ENCODE results near the gene F2RL1.
A peak's percentile ranks its signal among the peaks of the same experiment; 100 is the strongest.
"Not testable (repeated sequence)": the region's sequence is repeated elsewhere in the genome, so short reads cannot be mapped to it uniquely, and the experiment has no call there.

Gene F2RL1

GRCh38 chr5:76808141-76808691, 10.6 kb upstream of the F2RL1 start:
- peak; percentile 93 for DNase-seq

DNA sequence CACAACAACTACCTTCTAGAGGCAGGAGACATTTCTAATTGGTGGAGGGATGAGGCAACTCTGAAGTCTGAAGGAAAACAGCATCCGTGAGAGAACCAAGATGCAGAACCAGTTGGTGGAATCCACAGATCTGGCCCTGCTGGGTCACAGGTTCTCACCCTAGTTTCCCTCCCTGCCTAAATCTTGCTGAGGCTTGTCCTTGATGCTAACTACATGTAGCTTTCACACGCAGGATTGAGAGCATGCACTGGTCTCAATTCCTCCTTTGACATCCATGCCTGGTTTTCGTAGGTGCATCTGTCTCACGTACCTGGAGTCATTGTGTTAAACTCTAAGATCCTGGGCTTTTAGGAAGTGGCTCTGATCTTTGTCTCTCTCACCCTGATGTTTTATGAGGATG, 9.7 kb upstream of the F2RL1 start:
- DNase-seq: peak; percentile 84

DNA sequence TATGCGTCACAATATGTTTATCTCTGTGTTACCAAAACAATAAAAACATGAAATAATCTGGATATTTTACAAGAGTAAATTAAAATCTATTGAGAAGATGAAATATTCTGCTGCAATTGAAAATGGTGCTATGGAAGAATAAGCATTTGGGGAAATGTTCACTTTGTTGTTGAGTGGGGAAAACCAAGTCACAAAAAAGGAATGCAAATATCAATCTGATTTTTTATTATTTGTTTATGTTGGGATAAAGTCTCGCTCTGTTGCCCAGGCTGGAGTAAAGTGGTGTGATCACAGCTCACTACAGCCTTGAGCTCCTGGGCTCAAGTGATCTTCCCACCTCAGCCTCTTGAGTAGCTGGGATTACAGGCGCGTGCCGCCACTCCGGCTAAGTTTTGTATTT, 8.6 kb upstream of the F2RL1 start:
- DNase-seq: no peak

DNA sequence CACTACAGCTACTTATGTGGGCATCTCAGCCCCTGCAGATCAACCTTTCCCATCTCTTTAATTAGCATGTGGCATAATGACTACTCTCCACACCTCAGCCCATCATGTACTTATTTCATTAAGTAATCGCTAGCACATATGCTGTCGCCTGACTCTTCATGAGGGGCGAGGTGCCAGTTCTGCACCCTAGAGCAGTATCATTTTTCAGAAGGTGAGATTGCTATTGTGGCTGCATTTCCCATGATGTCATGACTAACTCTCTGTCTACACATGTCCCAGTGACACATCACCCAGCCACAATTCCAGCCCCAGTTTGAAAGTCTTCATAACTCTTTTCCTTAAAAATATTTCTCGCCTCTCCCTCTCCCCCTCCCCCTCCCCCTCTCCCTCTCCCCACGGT, 7.6 kb upstream of the F2RL1 start:
- DNase-seq: no peak

GRCh38 chr5:76812209-76812608, 6.6 kb upstream of the F2RL1 start:
- DNase-seq: not testable (repeated sequence)

- peak; percentile 86 for DNase-seq
These were observed 4.8 kb upstream of the F2RL1 start for GRCh38 chr5:76813982-76814562.

- no peak for DNase-seq
These were observed 2.6 kb upstream of the F2RL1 start for GRCh38 chr5:76816110-76816831.

DNA sequence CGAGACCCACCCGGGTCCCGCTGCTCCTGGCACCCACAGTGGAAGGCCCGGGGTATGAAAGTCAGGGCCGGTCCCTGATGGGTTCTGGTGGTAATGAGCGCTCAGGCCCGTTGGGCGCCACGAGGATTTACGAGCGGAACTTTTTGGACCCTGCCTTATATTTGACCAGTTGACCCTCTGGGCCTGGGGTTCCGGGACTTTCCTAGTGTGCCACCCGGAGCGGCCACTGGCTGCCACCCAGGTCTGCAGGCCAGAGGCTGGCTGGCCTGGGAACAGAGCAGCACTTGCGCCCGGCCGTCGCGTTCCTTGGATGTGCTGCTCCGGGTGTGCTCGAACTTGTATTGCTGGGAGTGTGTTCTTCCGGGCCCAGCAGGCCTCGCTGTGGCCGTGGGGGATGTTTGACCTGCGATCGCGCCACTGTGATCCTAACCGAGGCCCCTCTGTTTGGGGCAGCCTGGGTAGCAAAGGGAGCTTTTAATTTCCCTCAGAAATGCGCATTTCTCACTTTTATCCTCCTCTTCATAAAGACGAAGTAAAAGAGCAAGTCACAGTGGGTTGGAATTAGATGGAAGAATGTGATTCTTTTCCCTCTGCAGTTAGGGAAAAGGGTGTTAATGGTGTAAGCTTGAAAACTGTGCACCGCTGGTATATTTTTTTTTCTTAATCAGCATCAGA, 1.2 kb downstream of the F2RL1 start:
- peak; percentile 66 for DNase-seq

DNA sequence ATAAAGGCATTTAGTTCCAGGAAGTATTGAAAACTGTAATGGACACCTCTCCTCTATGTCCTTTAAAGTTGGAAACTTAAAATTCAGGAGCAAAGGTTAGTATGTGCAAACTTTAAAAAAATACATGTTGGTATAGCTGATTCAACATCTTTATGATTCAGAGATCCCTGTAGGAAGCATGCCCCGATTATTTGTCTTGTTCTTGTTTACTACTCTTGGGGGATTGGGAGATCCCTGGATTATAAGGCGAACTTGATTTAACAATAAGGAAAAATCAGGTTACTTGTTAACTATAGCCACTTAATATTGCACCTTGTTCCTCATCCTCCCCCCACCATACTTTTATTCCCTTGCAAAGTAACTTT, 1.7 kb downstream of the F2RL1 start:
- no peak for DNase-seq

DNA sequence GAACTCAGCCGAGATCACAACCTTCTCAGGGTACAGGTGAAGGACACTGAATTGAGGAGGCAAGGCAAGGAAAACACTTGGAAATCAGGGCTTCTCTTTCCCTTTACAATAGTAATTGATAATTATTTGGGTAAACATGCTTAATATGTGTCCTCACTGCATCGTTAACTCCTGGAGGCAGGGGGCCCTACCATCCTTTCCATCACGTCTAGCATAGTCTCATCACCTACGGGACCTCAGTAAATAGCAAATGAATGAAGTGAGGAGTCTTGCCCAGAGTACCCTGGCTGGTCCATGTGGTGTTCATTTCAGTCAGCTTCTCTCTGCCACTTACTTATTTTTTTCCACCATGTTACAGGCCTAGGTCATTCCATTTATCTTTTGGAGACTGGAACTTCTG, 2.3 kb downstream of the F2RL1 start:
- DNase-seq: no peak

GRCh38 chr5:76822105-76822731, 3.4 kb downstream of the F2RL1 start:
- DNase-seq: not testable (repeated sequence)

DNA sequence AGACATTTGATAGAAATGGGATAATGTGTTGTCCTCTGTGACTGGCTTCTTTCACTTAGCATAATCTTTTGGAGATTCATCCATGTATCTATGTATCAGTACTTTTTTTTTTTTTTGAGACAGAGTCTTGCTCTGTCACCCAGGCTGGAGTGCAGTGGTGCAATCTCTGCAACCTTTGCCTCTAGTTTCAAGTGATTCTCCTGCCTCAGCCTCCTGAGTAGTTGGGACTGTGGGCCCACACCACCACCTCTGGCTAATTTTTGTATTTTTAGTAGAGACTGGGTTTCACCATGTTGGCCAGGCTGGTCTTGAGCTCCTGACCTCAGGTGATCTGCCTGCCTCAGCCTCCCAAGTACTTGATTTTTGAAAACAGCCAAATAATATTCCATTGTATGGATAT, 7.6 kb downstream of the F2RL1 start:
- not testable (repeated sequence) for DNase-seq

DNA sequence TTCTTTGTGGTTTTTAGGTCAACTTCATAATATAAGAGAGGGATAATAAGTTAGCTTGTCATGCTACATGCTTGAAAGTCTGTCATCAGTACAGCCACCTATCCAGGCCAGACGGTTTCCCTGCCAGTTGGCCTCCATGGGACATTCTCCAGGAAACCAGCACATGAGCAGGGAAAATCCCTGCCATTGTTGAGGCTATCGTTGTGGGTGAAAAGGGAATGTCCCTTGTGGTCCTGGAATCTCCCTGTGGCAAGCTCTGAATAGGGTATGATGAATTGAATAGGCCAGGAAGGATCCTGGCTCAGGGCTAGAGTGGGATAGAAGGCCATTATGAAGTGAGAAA, 12.3 kb downstream of the F2RL1 start:
- DNase-seq: peak; percentile 67

GRCh38 chr5:76836181-76836580, 17.4 kb downstream of the F2RL1 start:
- no peak for DNase-seq

DNA sequence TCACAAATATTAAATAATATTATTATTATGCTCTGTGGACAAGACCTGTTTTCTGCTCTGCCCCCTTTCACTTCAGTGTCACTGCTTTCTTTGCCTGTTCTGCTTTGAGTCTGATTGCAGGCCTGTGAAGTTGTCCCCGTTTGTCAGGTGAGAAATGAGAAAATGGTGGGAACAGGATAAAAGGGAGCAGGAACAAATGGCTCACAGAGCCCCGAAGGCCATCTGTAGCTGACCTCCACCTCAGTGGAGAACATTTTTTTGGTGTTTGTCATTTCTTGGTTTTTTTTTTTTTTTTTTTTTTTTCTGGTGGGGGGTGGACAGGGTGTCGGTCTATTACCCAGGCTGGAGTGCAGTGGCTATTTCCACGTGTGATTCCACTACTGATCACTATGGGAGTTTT, 17.8 kb downstream of the F2RL1 start:
- DNase-seq: no peak

GRCh38 chr5:76838481-76839261, 19.8 kb downstream of the F2RL1 start:
- peak; percentile 62 for DNase-seq

GRCh38 chr5:76841361-76841760, 22.5 kb downstream of the F2RL1 start:
- DNase-seq: no peak

DNA sequence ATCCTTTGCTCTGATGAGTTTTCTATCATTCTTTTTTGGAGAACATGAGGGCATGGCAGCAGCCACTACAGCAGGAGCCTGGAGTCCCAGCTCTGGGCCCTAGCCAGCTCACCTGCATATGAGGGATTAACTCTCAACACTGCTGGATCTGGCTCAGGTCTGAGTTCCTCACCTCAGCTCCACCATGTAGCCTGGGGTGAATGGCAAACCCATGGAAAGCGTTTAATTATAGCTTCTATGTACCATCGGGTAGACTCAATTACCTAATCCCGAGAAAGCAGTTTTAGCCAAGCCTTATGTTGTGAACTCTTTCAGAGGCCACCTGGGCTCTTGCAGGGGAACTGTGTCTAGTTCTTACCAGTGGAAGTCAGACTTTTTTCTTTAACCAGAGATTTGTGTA, 27.1 kb downstream of the F2RL1 start:
- DNase-seq: no peak

DNA sequence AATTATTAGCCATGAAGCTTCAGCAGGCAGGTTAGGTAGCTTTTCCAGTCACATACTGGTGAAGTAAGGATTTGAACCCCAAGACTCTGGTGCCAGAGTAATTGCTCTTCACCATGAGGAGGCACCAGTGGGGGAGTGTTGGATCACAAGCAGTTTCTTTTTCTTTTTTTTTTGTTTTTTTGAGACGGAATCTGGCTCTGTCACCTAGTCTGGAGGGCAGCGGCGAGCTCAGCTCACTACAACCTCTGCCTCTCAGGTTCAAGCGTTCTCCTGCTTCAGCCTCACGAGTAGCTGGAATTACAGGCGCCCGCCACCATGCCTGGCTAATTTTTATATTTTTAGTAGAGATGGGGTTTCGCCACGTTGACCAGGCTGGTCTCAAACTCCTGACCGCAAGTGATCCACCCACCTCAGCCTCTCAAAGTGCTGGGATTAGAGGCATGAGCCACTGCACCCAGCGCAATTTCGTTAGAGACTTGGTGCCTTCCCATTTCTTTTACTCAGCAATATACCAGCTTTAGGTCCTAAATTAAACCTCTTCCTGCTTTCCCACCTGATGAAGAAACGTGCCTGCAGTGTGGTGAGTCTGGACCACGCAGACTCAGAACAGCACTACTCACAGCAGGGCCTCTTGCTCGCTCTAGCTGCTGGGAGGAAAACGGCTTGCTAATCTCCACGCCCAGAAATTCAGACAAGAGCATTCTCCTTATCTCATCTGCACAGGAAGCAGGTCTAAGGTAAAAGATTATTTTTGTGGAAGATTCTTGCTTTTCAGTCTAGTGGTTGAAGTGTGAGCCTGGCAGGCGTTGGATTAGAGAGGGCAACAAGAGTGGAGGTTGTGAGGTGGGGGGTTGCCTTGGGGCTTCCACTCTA, 30.8 kb downstream of the F2RL1 start, which contains the start of gene S100Z:
TSS of gene S100Z (plus strand) at position 596 of the 873 bp plus-strand sequence. CDS start 25,346 bp downstream, outside the sequence.
- DNase-seq: no peak

DNA sequence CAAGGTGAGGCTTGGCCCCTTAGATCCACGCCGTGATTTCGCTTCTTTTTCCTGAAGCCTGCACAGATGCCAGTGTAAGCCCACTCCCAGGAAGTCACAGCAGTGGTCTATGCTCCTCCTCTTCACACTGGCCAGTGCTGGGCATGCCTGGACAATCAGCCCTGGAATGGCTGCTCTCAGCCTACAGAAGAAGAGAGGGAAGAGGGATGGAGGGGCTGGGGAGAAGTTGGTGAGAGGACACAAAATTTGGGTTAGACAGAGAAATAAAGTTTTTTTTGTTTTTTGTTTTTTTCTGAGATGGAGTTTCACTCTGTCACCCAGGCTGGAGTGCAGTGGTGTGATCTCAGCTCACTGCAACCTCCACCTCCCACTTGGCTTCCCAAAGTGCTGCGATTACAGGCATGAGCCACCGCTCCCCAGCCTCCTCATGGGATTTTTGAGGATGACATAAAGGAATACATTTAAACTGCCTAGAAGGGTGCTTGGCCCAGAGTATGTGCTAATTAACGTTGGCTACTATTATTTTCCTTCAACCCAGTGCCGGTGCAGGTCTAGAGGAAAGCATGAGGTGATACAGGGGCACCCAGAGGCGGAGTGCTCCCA, 31.8 kb downstream of the F2RL1 start:
- no peak for DNase-seq

DNA sequence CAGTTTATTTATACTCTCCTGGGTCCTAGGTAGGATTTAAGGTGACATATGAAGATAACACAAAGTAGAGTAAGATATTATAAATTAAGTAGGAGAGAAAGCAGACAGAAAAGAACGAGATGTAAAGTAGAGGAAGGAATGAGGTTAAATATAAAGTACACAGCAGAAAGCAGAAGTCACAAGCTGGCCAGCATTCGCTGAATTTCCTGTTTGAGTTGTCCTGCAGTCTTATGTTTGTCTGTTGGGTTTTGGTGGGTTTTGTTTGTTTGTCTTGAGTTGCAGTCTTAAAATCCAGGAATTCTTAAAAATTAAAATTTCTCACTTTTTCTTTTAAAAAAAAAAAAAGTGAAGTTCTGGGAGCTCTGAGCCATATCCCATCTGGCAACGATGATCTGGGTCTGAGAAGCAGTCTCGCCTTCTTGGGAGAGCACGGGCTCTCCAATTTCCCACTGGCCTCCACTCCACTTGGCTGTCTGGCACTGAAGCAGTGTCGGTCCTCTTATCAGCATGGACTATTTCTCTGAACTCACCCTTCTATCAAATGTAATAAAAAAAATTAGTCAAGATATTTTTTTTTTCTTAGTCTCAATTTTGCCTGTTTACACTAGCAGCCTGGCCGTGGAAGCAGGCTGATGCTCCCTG, 33.0 kb downstream of the F2RL1 start:
- no peak for DNase-seq
